GM12878 (cell line): ENCODE data around the gene CCL4.
"Not testable (repeated sequence)": the region's sequence is repeated elsewhere in the genome, so short reads cannot be mapped to it uniquely, and the experiment has no call there.

ENCODE experiments used
- CHD4 ChIP-seq: fragments of 200-600 bp; sonication (generic); IDR thresholded peaks from 2 replicates; pipeline ENCODE4 v1.6.1; 2016; ENCODE audit warnings: mild to moderate bottlenecking
- CTCF ChIP-seq, 3 experiments: IDR thresholded peaks in 2 of 3; conservative IDR thresholded peaks in 1 of 3; 2 replicates each; pipeline ENCODE4 v1.5.1; 2011; ENCODE audit warnings: low read depth in 3 of 3, low read length in 3 of 3, mild to moderate bottlenecking in 3 of 3, control low read depth in 2 of 3, moderate library complexity in 2 of 3, inconsistent platforms in 1 of 3, mixed read lengths in 1 of 3; ENCODE audit not compliant: control insufficient read depth in 2 of 3, insufficient read depth in 1 of 3; ENCODE audit errors: extremely low read depth in 1 of 3
- ESRRA ChIP-seq: IDR thresholded peaks from 2 replicates; pipeline ENCODE4 v1.6.1; 2012; ENCODE audit warnings: mild to moderate bottlenecking, low read length, improper control_type of control experiment
- EZH2 ChIP-seq: IDR thresholded peaks from 2 replicates; pipeline ENCODE4 v1.6.1; 2012; ENCODE audit warnings: low read depth, mild to moderate bottlenecking, control low read depth, inconsistent platforms, low read length, borderline replicate concordance; ENCODE audit not compliant: control insufficient read depth
- FOXM1 ChIP-seq: IDR thresholded peaks from 2 replicates; pipeline ENCODE4 v1.6.1; 2012; ENCODE audit warnings: low read depth, mild to moderate bottlenecking, inconsistent platforms, low read length, moderate library complexity
- HDAC2 ChIP-seq: fragments of 200-600 bp; sonication (generic); IDR thresholded peaks from 2 replicates; pipeline ENCODE4 v1.6.1; 2017
- MAX ChIP-seq: IDR thresholded peaks from 2 replicates; pipeline ENCODE4 v1.6.1; 2012; ENCODE audit warnings: low read depth, low read length, improper control_type of control experiment
- PBX3 ChIP-seq: IDR thresholded peaks from 2 replicates; pipeline ENCODE4 v1.6.1; 2011; ENCODE audit warnings: mild to moderate bottlenecking, low read depth, low read length, moderate library complexity; ENCODE audit not compliant: insufficient replicate concordance
- POU2F2 ChIP-seq: IDR thresholded peaks from 3 replicates; pipeline ENCODE4 v1.6.1; 2011; ENCODE audit warnings: low read depth, mild to moderate bottlenecking, low read length, borderline replicate concordance
- RAD21 ChIP-seq: IDR thresholded peaks from 2 replicates; pipeline ENCODE4 v1.6.1; 2011; ENCODE audit warnings: mild to moderate bottlenecking, low read depth, low read length, moderate library complexity; ENCODE audit not compliant: insufficient read depth
- SIX5 ChIP-seq: IDR thresholded peaks from 2 replicates; pipeline ENCODE4 v1.6.1; 2011; ENCODE audit warnings: mild to moderate bottlenecking, low read depth, low read length, moderate library complexity; ENCODE audit not compliant: severe bottlenecking
- ZBTB11 ChIP-seq: fragments of 450-650 bp; formaldehyde crosslinking; IDR thresholded peaks from 2 replicates; pipeline ENCODE4 v1.5.0; 2022; ENCODE audit warnings: mild to moderate bottlenecking, missing genetic modification characterization

- TF ChIP-seq CTCF (IDR thresholded peaks at IDR 0.05 in 2 of 3, conservative IDR thresholded peaks at IDR 0.05 in 1 of 3; ENCODE audit: control insufficient read depth in 2 of 3, extremely low read depth in 1 of 3, insufficient read depth in 1 of 3, low read depth in 3 of 3, low read length in 3 of 3); PBX3; RAD21; FOXM1; ZBTB11 (CRISPR knock-in tag); CHD4; MAX; POU2F2; SIX5; EZH2; HDAC2; ESRRA: not testable (repeated sequence)
Observed at GRCh38 chr17:36121099-36121498, 17.5 kb downstream of the CCL4 start.
